HepG2 (cell line): ENCODE results near the gene CDT1.

Experiments used
- FOXC1 ChIP-seq: sonication (generic); formaldehyde crosslinking; IDR thresholded peaks from 2 replicates; pipeline ENCODE4 v1.8.0; 2022; ENCODE audit warnings: mild to moderate bottlenecking, missing genetic modification reagents, borderline replicate concordance
- HOXA3 ChIP-seq: sonication (generic); formaldehyde crosslinking; IDR thresholded peaks from 2 replicates; pipeline ENCODE4 v1.5.0; 2020; ENCODE audit warnings: missing genetic modification reagents
- KDM1A ChIP-seq: IDR thresholded peaks from 2 replicates; pipeline ENCODE4 v1.6.1; 2016; ENCODE audit warnings: missing compliant biosample characterization
- PLRG1 ChIP-seq: fragments of 450-650 bp; conservative IDR thresholded peaks from 2 replicates; pipeline ENCODE4 v1.6.1; 2016
- SNAI1 ChIP-seq: sonication (generic); formaldehyde crosslinking; IDR thresholded peaks from 2 replicates; pipeline ENCODE4 v1.5.0; 2020; ENCODE audit warnings: mild to moderate bottlenecking, missing genetic modification reagents, borderline replicate concordance
- ZNF747 ChIP-seq: sonication (generic); formaldehyde crosslinking; IDR thresholded peaks from 2 replicates; pipeline ENCODE4 v1.8.1; 2023; ENCODE audit warnings: missing genetic modification reagents, mild to moderate bottlenecking, borderline replicate concordance

DNA sequence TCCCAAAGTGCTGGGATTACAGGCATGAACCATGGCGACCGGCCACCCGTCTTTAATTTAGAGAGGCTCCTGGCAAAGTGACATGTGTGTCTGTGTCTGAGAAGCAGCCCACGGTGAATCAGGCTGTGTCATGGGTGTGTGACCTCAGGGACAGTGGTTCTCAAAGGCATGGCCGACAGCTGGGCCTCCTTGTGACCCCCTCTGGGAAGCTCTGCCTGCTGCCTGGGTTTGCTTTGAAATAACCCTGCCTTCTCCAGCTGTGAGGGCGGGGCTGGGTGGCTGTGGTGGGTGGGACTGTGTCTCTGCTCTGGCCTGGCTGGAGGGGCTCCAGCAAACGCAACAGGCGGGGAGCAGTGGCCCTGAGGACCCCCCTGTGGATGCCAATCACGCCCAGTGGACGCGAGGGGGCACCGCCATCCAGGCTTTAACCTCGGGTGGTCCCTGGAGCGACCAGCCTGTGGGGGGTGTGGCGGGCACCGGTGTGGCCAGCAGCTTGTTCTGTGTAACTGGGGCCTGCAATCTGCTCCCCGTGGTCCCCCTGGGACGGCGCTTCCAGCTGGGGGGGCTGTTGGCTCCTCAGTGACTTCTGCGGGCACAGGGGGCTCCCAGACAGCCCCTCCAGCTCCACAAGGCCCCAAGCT lies 16.9 kb downstream of the CDT1 start:
- TF ChIP-seq FOXC1 (CRISPR knock-in tag) (no peak), SNAI1 (CRISPR knock-in tag) (no peak), KDM1A (CRISPR knock-in tag) (no peak), ZNF747 (CRISPR knock-in tag) (no peak), PLRG1 (no peak), HOXA3 (no peak)
